CD4-positive, CD25-positive, alpha-beta regulatory T cell (primary cell): ENCODE measurements around the gene CADM2. TPM values are rescaled to one million over a fixed set of nuclear protein-coding genes. Genes with fewer than 3 reads are reported as not detected.

Experiments
- ATAC-seq, 2 donors: fragments of 150-1000 bp; cut with Tn5 transposase; one replicate each; pipeline ENCODE4 v1.10.0; 2021; ENCODE audit warnings: low read depth in 2 of 2, moderate number of reproducible peaks in 2 of 2, moderate library complexity in 1 of 2
- DNase-seq, 3 donors: peaks; one replicate each; pipeline versions ENCODE4 v3.0.0 to v3.0.0-alpha.2; 2012 to 2022; ENCODE audit warnings: mixed read lengths in 1 of 3
- H3K27ac ChIP-seq: one replicate; pipeline ENCODE4 v1.7.0; 2013; ENCODE audit warnings: mild to moderate bottlenecking, low read length; ENCODE audit not compliant: insufficient read depth, poor library complexity, severe bottlenecking
- H3K27me3 ChIP-seq: one replicate; pipeline ENCODE4 v1.7.0; 2013; ENCODE audit warnings: low read length; ENCODE audit not compliant: control insufficient read depth, insufficient read depth
- H3K36me3 ChIP-seq: one replicate; pipeline ENCODE4 v1.7.0; 2013; ENCODE audit warnings: mild to moderate bottlenecking, low read length, moderate library complexity; ENCODE audit not compliant: control insufficient read depth, insufficient read depth
- H3K4me1 ChIP-seq: 2 replicates; pipeline ENCODE4 v1.7.0; 2013; ENCODE audit warnings: mild to moderate bottlenecking, low read length; ENCODE audit not compliant: insufficient read depth, control insufficient read depth, poor library complexity, severe bottlenecking
- H3K4me3 ChIP-seq: one replicate; pipeline ENCODE4 v1.7.0; 2013; ENCODE audit warnings: low read depth, mild to moderate bottlenecking, low read length, moderate library complexity
- H3K9me3 ChIP-seq, 2 experiments: 1 replicate in 1 of 2; 2 replicates in 1 of 2; pipeline ENCODE4 v1.7.0; 2013; ENCODE audit warnings: low read length in 2 of 2, mild to moderate bottlenecking in 1 of 2, moderate library complexity in 1 of 2; ENCODE audit not compliant: control insufficient read depth in 2 of 2
- H3K27ac Mint-ChIP-seq, 3 donors: one replicate each; pipeline ENCODE4 v1.8.0; 2020 to 2022; ENCODE audit warnings: mild to moderate bottlenecking in 3 of 3, mixed read lengths in 3 of 3, moderate library complexity in 2 of 3
- H3K27me3 Mint-ChIP-seq: one replicate; pipeline ENCODE4 v1.8.0; 2022; ENCODE audit warnings: mild to moderate bottlenecking, mixed read lengths
- H3K36me3 Mint-ChIP-seq: one replicate; pipeline ENCODE4 v1.8.0; 2020; ENCODE audit warnings: mixed read lengths
- H3K4me1 Mint-ChIP-seq, 4 donors: one replicate each; pipeline ENCODE4 v1.8.0; 2020 to 2022; ENCODE audit warnings: mixed read lengths in 4 of 4, mild to moderate bottlenecking in 1 of 4
- H3K4me3 Mint-ChIP-seq, 4 donors: one replicate each; pipeline ENCODE4 v1.8.0; 2020 to 2022; ENCODE audit warnings: mild to moderate bottlenecking in 4 of 4, mixed read lengths in 4 of 4, moderate library complexity in 3 of 4
- H3K9me3 Mint-ChIP-seq, 7 donors: one replicate each; pipeline ENCODE4 v1.8.0; 2020 to 2022; ENCODE audit warnings: mixed read lengths in 7 of 7, mild to moderate bottlenecking in 3 of 7, moderate library complexity in 2 of 7
- polyA plus RNA-seq, 4 donors: library from polyadenylated mRNA; unstranded; fragments of 300-500 nt; fragmentation: Illumina TruSeq; gene quantifications; one replicate each; pipeline ENCODE4 v1.2.3, GENCODE V29; 2021
- total RNA-seq: library from RNA; stranded (reverse); gene quantifications from one replicate; pipeline ENCODE4 v1.2.3, GENCODE V29; 2022

CADM2 gene
- total and polyA plus RNA-seq, 5 donors from 2014 or later, result not detected

GRCh38 chr3:85210540-85210939 is 251.8 kb downstream of the CADM2 start:
- ATAC-seq (no peak), DNase-seq (no peak)
- peaks cover 0 to 2% of the 10 kb centered on the region in 2 experiments for H3K9me3 ChIP-seq
- no peak overlapping the region for H3K27ac ChIP-seq
- Mint-ChIP-seq H3K27ac (no peak overlapping the region), H3K27me3 (no peaks in the 10 kb centered on the region), H3K36me3 (no peaks in the 10 kb centered on the region), H3K4me3 (no peak overlapping the region), H3K4me1 (no peaks in the 10 kb centered on the region), H3K9me3 (peaks cover 3 to 22% (median 13%) of the 10 kb centered on the region in 7 donors)
- H3K36me3 ChIP-seq, result no peaks in the 10 kb centered on the region
- no peaks in the 10 kb centered on the region for H3K4me1 ChIP-seq
- no peaks in the 10 kb centered on the region for H3K27me3 ChIP-seq
- H3K4me3 ChIP-seq, result no peak overlapping the region

- no peaks in the 10 kb centered on the region for H3K9me3 ChIP-seq
- ATAC-seq, result no peak
- H3K4me3 ChIP-seq, result no peak overlapping the region
Measured at GRCh38 chr3:85228966-85229365, 270.2 kb downstream of the CADM2 start.

GRCh38 chr3:85244091-85244490 is 285.3 kb downstream of the CADM2 start:
- Mint-ChIP-seq H3K4me1 (no peaks in the 10 kb centered on the region), H3K27ac (no peak overlapping the region), H3K36me3 (no peaks in the 10 kb centered on the region), H3K4me3 (no peak overlapping the region), H3K9me3 (peaks cover 0 to 3% (median 0%) of the 10 kb centered on the region in 7 donors), H3K27me3 (no peaks in the 10 kb centered on the region)
- no peaks in the 10 kb centered on the region for H3K27me3 ChIP-seq
- H3K27ac ChIP-seq, result no peak overlapping the region
- ATAC-seq (no peak), DNase-seq (no peak)
- no peak overlapping the region for H3K4me3 ChIP-seq
- no peaks in the 10 kb centered on the region for H3K4me1 ChIP-seq
- peaks cover under 1 to 1% of the 10 kb centered on the region in 2 experiments for H3K9me3 ChIP-seq
- no peaks in the 10 kb centered on the region for H3K36me3 ChIP-seq

More at GRCh38 chr3:85228966-85229365, 270.2 kb downstream of the CADM2 start:
- H3K36me3 ChIP-seq, result no peaks in the 10 kb centered on the region
- H3K27me3 Mint-ChIP-seq, result no peaks in the 10 kb centered on the region
- no peaks in the 10 kb centered on the region for H3K27me3 ChIP-seq
- no peak overlapping the region for H3K27ac ChIP-seq
- no peak overlapping the region for H3K27ac Mint-ChIP-seq
- DNase-seq, result no peak
- H3K36me3 Mint-ChIP-seq, result no peaks in the 10 kb centered on the region
- H3K4me1 ChIP-seq, result no peaks in the 10 kb centered on the region
- H3K9me3 Mint-ChIP-seq, result peaks cover 1 to 40% (median 17%) of the 10 kb centered on the region in 7 donors
- H3K4me3 Mint-ChIP-seq, result no peak overlapping the region
- H3K4me1 Mint-ChIP-seq, result no peaks in the 10 kb centered on the region

GRCh38 chr3:85244519-85244918 is 285.7 kb downstream of the CADM2 start:
- H3K4me3 Mint-ChIP-seq, result no peak overlapping the region
- no peaks in the 10 kb centered on the region for H3K36me3 ChIP-seq
- ATAC-seq (no peak), DNase-seq (no peak)
- H3K4me1 ChIP-seq, result no peaks in the 10 kb centered on the region
- H3K4me1 Mint-ChIP-seq, result no peaks in the 10 kb centered on the region
- peaks cover 0 to 3% (median 0%) of the 10 kb centered on the region in 7 donors for H3K9me3 Mint-ChIP-seq
- no peaks in the 10 kb centered on the region for H3K27me3 ChIP-seq
- peaks cover 0 to 2% of the 10 kb centered on the region in 2 experiments for H3K9me3 ChIP-seq
- no peak overlapping the region for H3K27ac Mint-ChIP-seq
- H3K27ac ChIP-seq, result no peak overlapping the region
- H3K36me3 Mint-ChIP-seq, result no peaks in the 10 kb centered on the region
- no peak overlapping the region for H3K4me3 ChIP-seq
- H3K27me3 Mint-ChIP-seq, result no peaks in the 10 kb centered on the region

- Mint-ChIP-seq H3K9me3 (peaks cover 0 to 12% (median 4%) of the 10 kb centered on the region in 7 donors), H3K36me3 (no peaks in the 10 kb centered on the region), H3K4me1 (no peaks in the 10 kb centered on the region), H3K27ac (no peak overlapping the region), H3K27me3 (no peaks in the 10 kb centered on the region), H3K4me3 (no peak overlapping the region)
- Histone ChIP-seq H3K4me3 (no peak overlapping the region), H3K9me3 (peaks cover 2 to 5% of the 10 kb centered on the region in 2 experiments), H3K27me3 (no peaks in the 10 kb centered on the region), H3K27ac (no peak overlapping the region), H3K36me3 (no peaks in the 10 kb centered on the region), H3K4me1 (no peaks in the 10 kb centered on the region)
- no peak for ATAC-seq
- no peak for DNase-seq
Measured at GRCh38 chr3:85251766-85252165, 293.0 kb downstream of the CADM2 start.

- no peaks in the 10 kb centered on the region for H3K4me1 Mint-ChIP-seq
- Histone ChIP-seq H3K4me3 (no peak overlapping the region), H3K36me3 (no peaks in the 10 kb centered on the region), H3K27me3 (no peaks in the 10 kb centered on the region), H3K4me1 (no peaks in the 10 kb centered on the region), H3K27ac (no peak overlapping the region), H3K9me3 (peaks cover 2 to 5% of the 10 kb centered on the region in 2 experiments)
- peaks cover 0 to 12% (median 3%) of the 10 kb centered on the region in 7 donors for H3K9me3 Mint-ChIP-seq
- ATAC-seq (no peak), DNase-seq (no peak)
- H3K27ac Mint-ChIP-seq, result no peak overlapping the region
- H3K36me3 Mint-ChIP-seq, result no peaks in the 10 kb centered on the region
- no peaks in the 10 kb centered on the region for H3K27me3 Mint-ChIP-seq
- H3K4me3 Mint-ChIP-seq, result no peak overlapping the region
Measured at GRCh38 chr3:85252686-85253085, 293.9 kb downstream of the CADM2 start.

GRCh38 chr3:85254738-85255137 is 295.9 kb downstream of the CADM2 start:
- Mint-ChIP-seq H3K4me3 (no peak overlapping the region), H3K9me3 (peaks cover 0 to 16% (median 4%) of the 10 kb centered on the region in 7 donors), H3K36me3 (no peaks in the 10 kb centered on the region), H3K27me3 (no peaks in the 10 kb centered on the region), H3K4me1 (no peaks in the 10 kb centered on the region), H3K27ac (no peak overlapping the region)
- Histone ChIP-seq H3K4me3 (no peak overlapping the region), H3K36me3 (no peaks in the 10 kb centered on the region), H3K9me3 (peaks cover 0 to 8% of the 10 kb centered on the region in 2 experiments), H3K27me3 (no peaks in the 10 kb centered on the region), H3K4me1 (no peaks in the 10 kb centered on the region), H3K27ac (no peak overlapping the region)
- ATAC-seq, result no peak
- no peak for DNase-seq

- H3K4me1 Mint-ChIP-seq, result no peaks in the 10 kb centered on the region
- Histone ChIP-seq H3K4me3 (no peak overlapping the region), H3K27ac (no peak overlapping the region), H3K9me3 (peaks cover 0 to 8% of the 10 kb centered on the region in 2 experiments), H3K4me1 (no peaks in the 10 kb centered on the region), H3K27me3 (no peaks in the 10 kb centered on the region), H3K36me3 (no peaks in the 10 kb centered on the region)
- peaks cover 0 to 16% (median 4%) of the 10 kb centered on the region in 7 donors for H3K9me3 Mint-ChIP-seq
- H3K4me3 Mint-ChIP-seq, result no peak overlapping the region
- DNase-seq (no peak), ATAC-seq (no peak)
- no peaks in the 10 kb centered on the region for H3K27me3 Mint-ChIP-seq
- no peaks in the 10 kb centered on the region for H3K36me3 Mint-ChIP-seq
- H3K27ac Mint-ChIP-seq, result no peak overlapping the region
Measured at GRCh38 chr3:85255949-85256348, 297.2 kb downstream of the CADM2 start.
